GM12891 (cell line): Measurements from ENCODE around the gene SCGB3A2.

Experiments used
- POLR2A ChIP-seq: IDR thresholded peaks from 2 replicates; pipeline ENCODE4 v1.6.1; 2011; ENCODE audit warnings: low read depth, low read length, control low read depth
- POLR2AphosphoS5 ChIP-seq: IDR thresholded peaks from 2 replicates; pipeline ENCODE4 v1.6.1; 2011; ENCODE audit warnings: low read depth, low read length, control low read depth
- SPI1 ChIP-seq: IDR thresholded peaks from 2 replicates; pipeline ENCODE4 v1.6.1; 2011; ENCODE audit warnings: low read depth, low read length, control low read depth
- TAF1 ChIP-seq: IDR thresholded peaks from 2 replicates; pipeline ENCODE4 v1.6.1; 2011; ENCODE audit warnings: low read depth, low read length, control low read depth

- TF ChIP-seq POLR2AphosphoS5, result no peak
- TF ChIP-seq SPI1, result no peak
- TF ChIP-seq TAF1, result no peak
- TF ChIP-seq POLR2A, result no peak
Observed at GRCh38 chr5:147918101-147918685, 39.7 kb downstream of the SCGB3A2 start.
